ENCODE measurements around the gene HES1.

DNA sequence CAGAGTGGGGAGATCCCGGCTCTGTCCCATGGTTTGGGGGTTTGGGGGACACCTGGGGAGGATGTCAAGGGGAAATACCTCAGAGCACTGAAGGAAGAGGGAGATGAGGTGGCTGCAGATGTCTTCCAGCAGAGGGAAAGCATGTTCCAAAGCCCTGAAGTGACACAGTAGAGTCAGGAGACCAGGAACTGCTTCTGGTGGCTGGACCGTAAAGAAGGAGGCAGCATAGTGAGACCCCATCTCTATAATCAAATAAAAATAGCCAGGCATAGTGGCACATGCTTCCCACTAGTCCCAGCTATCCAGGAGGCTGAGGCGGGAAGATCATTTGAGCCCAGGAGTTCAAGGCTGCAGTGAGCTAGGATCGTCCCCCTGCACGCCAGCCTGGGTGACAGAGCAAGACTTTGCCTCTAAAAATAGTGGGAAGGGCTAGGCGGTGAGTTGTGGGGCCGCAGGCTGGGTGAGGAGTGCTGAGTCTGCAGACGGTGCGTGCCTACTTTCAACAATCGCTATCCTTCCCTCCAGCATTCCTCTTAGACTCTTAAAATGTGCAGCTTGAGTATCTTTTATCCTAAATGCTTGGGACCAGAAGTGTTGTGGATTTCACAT lies 26.2 kb downstream of the HES1 start:
- TF ChIP-seq, protein P1, sequence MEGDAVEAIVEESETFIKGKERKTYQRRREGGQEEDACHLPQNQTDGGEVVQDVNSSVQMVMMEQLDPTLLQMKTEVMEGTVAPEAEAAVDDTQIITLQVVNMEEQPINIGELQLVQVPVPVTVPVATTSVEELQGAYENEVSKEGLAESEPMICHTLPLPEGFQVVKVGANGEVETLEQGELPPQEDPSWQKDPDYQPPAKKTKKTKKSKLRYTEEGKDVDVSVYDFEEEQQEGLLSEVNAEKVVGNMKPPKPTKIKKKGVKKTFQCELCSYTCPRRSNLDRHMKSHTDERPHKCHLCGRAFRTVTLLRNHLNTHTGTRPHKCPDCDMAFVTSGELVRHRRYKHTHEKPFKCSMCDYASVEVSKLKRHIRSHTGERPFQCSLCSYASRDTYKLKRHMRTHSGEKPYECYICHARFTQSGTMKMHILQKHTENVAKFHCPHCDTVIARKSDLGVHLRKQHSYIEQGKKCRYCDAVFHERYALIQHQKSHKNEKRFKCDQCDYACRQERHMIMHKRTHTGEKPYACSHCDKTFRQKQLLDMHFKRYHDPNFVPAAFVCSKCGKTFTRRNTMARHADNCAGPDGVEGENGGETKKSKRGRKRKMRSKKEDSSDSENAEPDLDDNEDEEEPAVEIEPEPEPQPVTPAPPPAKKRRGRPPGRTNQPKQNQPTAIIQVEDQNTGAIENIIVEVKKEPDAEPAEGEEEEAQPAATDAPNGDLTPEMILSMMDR (IDR thresholded peaks at IDR 0.05; ENCODE audit: low read depth, low read length, missing input control) = no peak
- TF ChIP-seq TAF1 (conservative IDR thresholded peaks at IDR 0.05) = no peak
- TF ChIP-seq, protein P2, sequence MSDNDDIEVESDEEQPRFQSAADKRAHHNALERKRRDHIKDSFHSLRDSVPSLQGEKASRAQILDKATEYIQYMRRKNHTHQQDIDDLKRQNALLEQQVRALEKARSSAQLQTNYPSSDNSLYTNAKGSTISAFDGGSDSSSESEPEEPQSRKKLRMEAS (IDR thresholded peaks at IDR 0.05) = no peak
- no peak for TF ChIP-seq RAD21 (IDR thresholded peaks at IDR 0.05)
- no peak for TF ChIP-seq YY1 (IDR thresholded peaks at IDR 0.05)
- TF ChIP-seq, protein P3, sequence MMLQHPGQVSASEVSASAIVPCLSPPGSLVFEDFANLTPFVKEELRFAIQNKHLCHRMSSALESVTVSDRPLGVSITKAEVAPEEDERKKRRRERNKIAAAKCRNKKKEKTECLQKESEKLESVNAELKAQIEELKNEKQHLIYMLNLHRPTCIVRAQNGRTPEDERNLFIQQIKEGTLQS (IDR thresholded peaks at IDR 0.05) = no peak
- TF ChIP-seq, protein P4, sequence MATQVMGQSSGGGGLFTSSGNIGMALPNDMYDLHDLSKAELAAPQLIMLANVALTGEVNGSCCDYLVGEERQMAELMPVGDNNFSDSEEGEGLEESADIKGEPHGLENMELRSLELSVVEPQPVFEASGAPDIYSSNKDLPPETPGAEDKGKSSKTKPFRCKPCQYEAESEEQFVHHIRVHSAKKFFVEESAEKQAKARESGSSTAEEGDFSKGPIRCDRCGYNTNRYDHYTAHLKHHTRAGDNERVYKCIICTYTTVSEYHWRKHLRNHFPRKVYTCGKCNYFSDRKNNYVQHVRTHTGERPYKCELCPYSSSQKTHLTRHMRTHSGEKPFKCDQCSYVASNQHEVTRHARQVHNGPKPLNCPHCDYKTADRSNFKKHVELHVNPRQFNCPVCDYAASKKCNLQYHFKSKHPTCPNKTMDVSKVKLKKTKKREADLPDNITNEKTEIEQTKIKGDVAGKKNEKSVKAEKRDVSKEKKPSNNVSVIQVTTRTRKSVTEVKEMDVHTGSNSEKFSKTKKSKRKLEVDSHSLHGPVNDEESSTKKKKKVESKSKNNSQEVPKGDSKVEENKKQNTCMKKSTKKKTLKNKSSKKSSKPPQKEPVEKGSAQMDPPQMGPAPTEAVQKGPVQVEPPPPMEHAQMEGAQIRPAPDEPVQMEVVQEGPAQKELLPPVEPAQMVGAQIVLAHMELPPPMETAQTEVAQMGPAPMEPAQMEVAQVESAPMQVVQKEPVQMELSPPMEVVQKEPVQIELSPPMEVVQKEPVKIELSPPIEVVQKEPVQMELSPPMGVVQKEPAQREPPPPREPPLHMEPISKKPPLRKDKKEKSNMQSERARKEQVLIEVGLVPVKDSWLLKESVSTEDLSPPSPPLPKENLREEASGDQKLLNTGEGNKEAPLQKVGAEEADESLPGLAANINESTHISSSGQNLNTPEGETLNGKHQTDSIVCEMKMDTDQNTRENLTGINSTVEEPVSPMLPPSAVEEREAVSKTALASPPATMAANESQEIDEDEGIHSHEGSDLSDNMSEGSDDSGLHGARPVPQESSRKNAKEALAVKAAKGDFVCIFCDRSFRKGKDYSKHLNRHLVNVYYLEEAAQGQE (IDR thresholded peaks at IDR 0.05) = no peak
